Stimulated activated CD8-positive, alpha-beta memory T cell treated with anti-CD3 and anti-CD28 coated beads, Interleukin-12 subunit alpha, Interleukin-12 subunit beta, amount 100 ng/mL, for 24 hours (primary cell): ENCODE data around the gene FOXM1.
"Not testable (repeated sequence)": the region's sequence is repeated elsewhere in the genome, so short reads cannot be mapped to it uniquely, and the experiment has no call there.

ENCODE experiments used
- DNase-seq: peaks from one replicate; pipeline ENCODE4 v3.0.0-alpha.2; 2020; ENCODE audit errors: extremely low read depth

The FOXM1 gene

GRCh38 chr12:2879853-2880252 lies 2.9 kb upstream of the FOXM1 start:
- no peak for DNase-seq

- DNase-seq = no peak
These were observed 1.2 kb upstream of the FOXM1 start for GRCh38 chr12:2877953-2878732.

GRCh38 chr12:2876431-2877046 lies 435 bp downstream of the FOXM1 start:
- DNase-seq = no peak

GRCh38 chr12:2868986-2869632 lies 7.9 kb downstream of the FOXM1 start:
- not testable (repeated sequence) for DNase-seq

GRCh38 chr12:2864198-2864597 lies 12.8 kb downstream of the FOXM1 start:
- no peak for DNase-seq

- DNase-seq = not testable (repeated sequence)
These were observed 13.6 kb downstream of the FOXM1 start for GRCh38 chr12:2863402-2863801.

- no peak for DNase-seq
These were observed 14.1 kb downstream of the FOXM1 start for GRCh38 chr12:2862876-2863275.

- no peak for DNase-seq
These were observed 16.8 kb downstream of the FOXM1 start for GRCh38 chr12:2860170-2860569.

GRCh38 chr12:2858944-2859421 lies 18.0 kb downstream of the FOXM1 start:
- DNase-seq = no peak

GRCh38 chr12:2858334-2858733 lies 18.6 kb downstream of the FOXM1 start:
- DNase-seq = no peak

- no peak for DNase-seq
These were observed 19.4 kb downstream of the FOXM1 start for GRCh38 chr12:2857576-2857975.

GRCh38 chr12:2857021-2857431 lies 19.9 kb downstream of the FOXM1 start, which contains the start of gene TEX52:
TEX52 (minus strand) TSS chr12:2857039; CDS start chr12:2857026, 13 bp downstream.
- no peak for DNase-seq

- no peak for DNase-seq
These were observed 20.9 kb downstream of the FOXM1 start for GRCh38 chr12:2856051-2856450.

- DNase-seq = no peak
These were observed 21.4 kb downstream of the FOXM1 start for GRCh38 chr12:2855546-2855945.

- no peak for DNase-seq
These were observed 22.1 kb downstream of the FOXM1 start for GRCh38 chr12:2854669-2855453.

- DNase-seq = no peak
These were observed 23.3 kb downstream of the FOXM1 start for GRCh38 chr12:2853626-2854025.

- no peak for DNase-seq
These were observed 25.0 kb downstream of the FOXM1 start for GRCh38 chr12:2851931-2852330.

- no peak for DNase-seq
These were observed 31.7 kb downstream of the FOXM1 start for GRCh38 chr12:2845280-2845679.

- no peak for DNase-seq
These were observed 32.2 kb downstream of the FOXM1 start for GRCh38 chr12:2844786-2845185.

- no peak for DNase-seq
These were observed 34.0 kb downstream of the FOXM1 start for GRCh38 chr12:2842948-2843347.

GRCh38 chr12:2841056-2841650 lies 35.8 kb downstream of the FOXM1 start:
- DNase-seq = no peak
